ENCODE results near the gene UCN.
A peak's percentile ranks its signal among the peaks of the same experiment; 100 is the strongest.

The UCN gene, protein sequence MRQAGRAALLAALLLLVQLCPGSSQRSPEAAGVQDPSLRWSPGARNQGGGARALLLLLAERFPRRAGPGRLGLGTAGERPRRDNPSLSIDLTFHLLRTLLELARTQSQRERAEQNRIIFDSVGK
- long read RNA-seq, result 0 reads

DNA sequence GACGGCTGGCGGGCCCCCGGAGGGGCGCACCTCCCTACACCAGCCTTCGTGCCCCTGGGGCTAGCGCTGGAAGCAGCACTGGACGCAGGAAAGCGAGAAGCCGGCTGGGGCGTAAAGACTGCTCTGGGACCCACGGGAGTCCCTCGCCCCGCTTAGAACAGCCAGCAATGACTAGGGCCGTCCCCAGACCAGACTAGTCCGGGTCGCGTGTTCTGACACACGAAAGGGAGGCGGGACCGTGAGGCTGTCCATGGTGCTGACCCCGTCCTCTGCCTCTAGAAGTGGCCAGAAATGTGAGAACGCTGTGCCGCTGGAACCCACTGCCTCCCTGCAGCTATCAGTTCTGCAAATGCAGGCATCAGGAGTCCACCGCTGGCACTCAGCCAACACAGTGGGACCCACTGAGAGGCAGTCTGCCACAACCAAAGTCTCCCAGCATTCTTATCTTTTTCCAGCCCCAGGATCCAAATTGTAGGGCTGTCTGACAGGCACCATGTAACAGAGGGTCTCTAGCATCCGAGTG, at the start of gene UCN:
Gene UCN, minus strand, starts transcription at position 87 of the 523 bp plus-strand sequence. CDS start 550 bp downstream, outside the sequence.
- no peak within 1 kb of the TSS for H3K4me3 ChIP-seq (replicated peaks; ENCODE audit: insufficient read depth, low read length)
- no peak within 1 kb of the TSS for H3K27ac ChIP-seq (replicated peaks)
- TF ChIP-seq, protein P1, sequence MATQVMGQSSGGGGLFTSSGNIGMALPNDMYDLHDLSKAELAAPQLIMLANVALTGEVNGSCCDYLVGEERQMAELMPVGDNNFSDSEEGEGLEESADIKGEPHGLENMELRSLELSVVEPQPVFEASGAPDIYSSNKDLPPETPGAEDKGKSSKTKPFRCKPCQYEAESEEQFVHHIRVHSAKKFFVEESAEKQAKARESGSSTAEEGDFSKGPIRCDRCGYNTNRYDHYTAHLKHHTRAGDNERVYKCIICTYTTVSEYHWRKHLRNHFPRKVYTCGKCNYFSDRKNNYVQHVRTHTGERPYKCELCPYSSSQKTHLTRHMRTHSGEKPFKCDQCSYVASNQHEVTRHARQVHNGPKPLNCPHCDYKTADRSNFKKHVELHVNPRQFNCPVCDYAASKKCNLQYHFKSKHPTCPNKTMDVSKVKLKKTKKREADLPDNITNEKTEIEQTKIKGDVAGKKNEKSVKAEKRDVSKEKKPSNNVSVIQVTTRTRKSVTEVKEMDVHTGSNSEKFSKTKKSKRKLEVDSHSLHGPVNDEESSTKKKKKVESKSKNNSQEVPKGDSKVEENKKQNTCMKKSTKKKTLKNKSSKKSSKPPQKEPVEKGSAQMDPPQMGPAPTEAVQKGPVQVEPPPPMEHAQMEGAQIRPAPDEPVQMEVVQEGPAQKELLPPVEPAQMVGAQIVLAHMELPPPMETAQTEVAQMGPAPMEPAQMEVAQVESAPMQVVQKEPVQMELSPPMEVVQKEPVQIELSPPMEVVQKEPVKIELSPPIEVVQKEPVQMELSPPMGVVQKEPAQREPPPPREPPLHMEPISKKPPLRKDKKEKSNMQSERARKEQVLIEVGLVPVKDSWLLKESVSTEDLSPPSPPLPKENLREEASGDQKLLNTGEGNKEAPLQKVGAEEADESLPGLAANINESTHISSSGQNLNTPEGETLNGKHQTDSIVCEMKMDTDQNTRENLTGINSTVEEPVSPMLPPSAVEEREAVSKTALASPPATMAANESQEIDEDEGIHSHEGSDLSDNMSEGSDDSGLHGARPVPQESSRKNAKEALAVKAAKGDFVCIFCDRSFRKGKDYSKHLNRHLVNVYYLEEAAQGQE (IDR thresholded peaks at IDR 0.05; ENCODE audit: insufficient replicate concordance, low read depth), result peak; percentile 89
- TF ChIP-seq SPI1 (IDR thresholded peaks at IDR 0.05; ENCODE audit: borderline replicate concordance, low read depth) (no peak), POLR2AphosphoS5 (IDR thresholded peaks at IDR 0.05; ENCODE audit: low read depth) (no peak)
- DNase-seq (ENCODE audit: low read depth in 1 of 2, low spot score in 1 of 2), result no peak
- peaks cover 12% of the 10 kb centered on the region for H3K27me3 ChIP-seq (ENCODE audit: insufficient read depth, poor library complexity, severe bottlenecking)

DNA sequence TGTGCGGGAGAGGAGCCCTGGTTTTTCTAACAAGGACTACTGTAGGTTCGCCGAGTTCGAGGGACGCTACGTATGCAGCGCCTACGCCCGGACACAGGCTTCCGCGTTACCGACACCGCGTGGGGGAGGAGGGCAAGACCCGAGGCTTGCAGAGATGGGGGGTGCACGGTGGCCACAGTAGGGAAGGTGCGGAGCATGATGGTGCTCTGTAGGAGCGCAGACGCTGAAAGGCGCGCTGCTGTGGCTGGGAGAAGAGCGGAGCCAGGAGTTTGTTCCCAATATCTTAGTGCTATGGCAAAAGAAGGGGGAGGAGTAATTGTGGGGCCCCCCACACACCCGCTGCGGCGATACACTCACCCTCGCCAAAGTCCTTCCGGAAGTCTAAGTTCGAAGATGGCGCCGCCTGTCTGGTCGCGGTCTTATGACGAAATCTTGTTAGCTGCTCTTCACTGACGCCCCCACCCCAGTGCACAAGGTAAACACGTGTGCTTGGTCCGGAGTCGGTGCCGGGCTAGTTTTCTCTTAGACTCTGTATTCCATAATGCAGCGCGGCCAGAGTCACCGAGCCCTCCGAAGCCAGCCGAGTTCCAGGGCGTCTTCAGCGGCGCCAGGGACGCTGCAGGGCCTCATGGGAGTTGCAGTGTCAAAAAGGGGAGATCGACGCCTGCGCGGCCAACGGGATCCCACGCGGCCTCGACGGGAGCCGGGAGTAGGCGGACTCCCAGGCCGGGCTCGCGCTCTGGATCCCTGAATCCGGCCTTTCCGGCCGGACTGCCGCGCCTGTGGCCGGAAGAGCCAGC, 48.3 kb upstream of the UCN start, which contains the start of gene GTF3C2:
Gene GTF3C2, minus strand, starts transcription at position 383 of the 800 bp plus-strand sequence. CDS start 13,210 bp downstream, outside the sequence.
- DNase-seq (ENCODE audit: low read depth in 1 of 2, low spot score in 1 of 2), result peak; percentile 97 to 99
- Histone ChIP-seq H3K4me3 (replicated peaks; ENCODE audit: insufficient read depth, low read length) (peak within 1 kb of the TSS; percentile 82), H3K27me3 (ENCODE audit: insufficient read depth, poor library complexity, severe bottlenecking) (no peaks in the 10 kb centered on the region), H3K27ac (replicated peaks) (peak within 1 kb of the TSS; percentile 95)
- TF ChIP-seq SPI1 (IDR thresholded peaks at IDR 0.05; ENCODE audit: borderline replicate concordance, low read depth) (no peak), GABPA (IDR thresholded peaks at IDR 0.05; ENCODE audit: low read depth) (peak; percentile 48; the same call in 1 of the 2 replicates), POLR2AphosphoS5 (IDR thresholded peaks at IDR 0.05; ENCODE audit: low read depth) (peak; percentile 85)
- TF ChIP-seq, protein P1 (IDR thresholded peaks at IDR 0.05; ENCODE audit: insufficient replicate concordance, low read depth), result peak; percentile 46
- TF ChIP-seq, protein P2, sequence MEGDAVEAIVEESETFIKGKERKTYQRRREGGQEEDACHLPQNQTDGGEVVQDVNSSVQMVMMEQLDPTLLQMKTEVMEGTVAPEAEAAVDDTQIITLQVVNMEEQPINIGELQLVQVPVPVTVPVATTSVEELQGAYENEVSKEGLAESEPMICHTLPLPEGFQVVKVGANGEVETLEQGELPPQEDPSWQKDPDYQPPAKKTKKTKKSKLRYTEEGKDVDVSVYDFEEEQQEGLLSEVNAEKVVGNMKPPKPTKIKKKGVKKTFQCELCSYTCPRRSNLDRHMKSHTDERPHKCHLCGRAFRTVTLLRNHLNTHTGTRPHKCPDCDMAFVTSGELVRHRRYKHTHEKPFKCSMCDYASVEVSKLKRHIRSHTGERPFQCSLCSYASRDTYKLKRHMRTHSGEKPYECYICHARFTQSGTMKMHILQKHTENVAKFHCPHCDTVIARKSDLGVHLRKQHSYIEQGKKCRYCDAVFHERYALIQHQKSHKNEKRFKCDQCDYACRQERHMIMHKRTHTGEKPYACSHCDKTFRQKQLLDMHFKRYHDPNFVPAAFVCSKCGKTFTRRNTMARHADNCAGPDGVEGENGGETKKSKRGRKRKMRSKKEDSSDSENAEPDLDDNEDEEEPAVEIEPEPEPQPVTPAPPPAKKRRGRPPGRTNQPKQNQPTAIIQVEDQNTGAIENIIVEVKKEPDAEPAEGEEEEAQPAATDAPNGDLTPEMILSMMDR (IDR thresholded peaks at IDR 0.05; ENCODE audit: insufficient read depth, low read length), result no peak

DNA sequence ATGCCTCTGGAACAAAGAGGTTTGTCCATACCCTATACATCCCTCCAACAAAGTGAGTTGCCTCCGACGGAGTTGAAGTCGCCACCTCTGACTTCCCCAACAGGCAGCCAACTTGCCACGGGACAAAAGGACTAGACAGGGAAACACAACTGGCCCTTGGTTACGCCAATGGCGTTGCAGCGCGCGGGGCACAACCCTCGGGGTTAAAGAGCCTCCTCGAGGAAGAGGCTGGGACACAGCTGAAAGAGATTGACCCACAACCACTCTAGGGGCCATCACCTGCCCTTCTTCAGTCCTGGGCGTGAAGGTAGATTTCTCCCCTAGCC, 47.8 kb upstream of the UCN start:
- H3K27me3 ChIP-seq (ENCODE audit: insufficient read depth, poor library complexity, severe bottlenecking), result no peaks in the 10 kb centered on the region
- TF ChIP-seq, protein P1 (IDR thresholded peaks at IDR 0.05; ENCODE audit: insufficient replicate concordance, low read depth), result no peak
- TF ChIP-seq, protein P2 (IDR thresholded peaks at IDR 0.05; ENCODE audit: insufficient read depth, low read length), result no peak
- TF ChIP-seq GABPA (IDR thresholded peaks at IDR 0.05; ENCODE audit: low read depth) (no peak), POLR2AphosphoS5 (IDR thresholded peaks at IDR 0.05; ENCODE audit: low read depth) (no peak), SPI1 (IDR thresholded peaks at IDR 0.05; ENCODE audit: borderline replicate concordance, low read depth) (no peak; the same call in 1 of the 2 replicates)
- H3K27ac ChIP-seq (replicated peaks), result peak overlapping the region; percentile 95
- peak in 1 of 2 experiments; percentile 87 for DNase-seq (ENCODE audit: low read depth in 1 of 2, low spot score in 1 of 2)
- H3K4me3 ChIP-seq (replicated peaks; ENCODE audit: insufficient read depth, low read length), result peak overlapping the region; percentile 82

Data from HL-60 (cell line).